ENCODE measurements around the gene OCEL1.

OCEL1 gene

GRCh38 chr19:17226002-17226933 lies at the start of gene OCEL1 (continued):
- peak; percentile 98 for TF ChIP-seq ZEB2 (tag by site-specific recombination; IDR thresholded peaks at IDR 0.05)
- peak; percentile 88 for TF ChIP-seq GLIS2 (tag by site-specific recombination; IDR thresholded peaks at IDR 0.05)
- TF ChIP-seq OVOL3 (tag by site-specific recombination; IDR thresholded peaks at IDR 0.05), result 0 out of 2 replicates have a peak, but pooled peaks have one; percentile 46
- TF ChIP-seq PRDM1 (tag by site-specific recombination; IDR thresholded peaks at IDR 0.05), result 0 out of 2 replicates have a peak, but pooled peaks have one; percentile 37
- no peak; the same call in 1 of the 2 replicates for TF ChIP-seq KLF16 (tag by site-specific recombination; IDR thresholded peaks at IDR 0.05)
- peak; percentile 78 for TF ChIP-seq SP2 (tag by site-specific recombination; IDR thresholded peaks at IDR 0.05)
- no peak for TF ChIP-seq ZNF626 (tag by site-specific recombination; IDR thresholded peaks at IDR 0.05)
- peak; percentile 70 for TF ChIP-seq PATZ1 (tag by site-specific recombination; IDR thresholded peaks at IDR 0.05)
- no peak for TF ChIP-seq ZNF132 (tag by site-specific recombination; IDR thresholded peaks at IDR 0.05; ENCODE audit: borderline replicate concordance)
- TF ChIP-seq ZNF335 (tag by site-specific recombination; conservative IDR thresholded peaks at IDR 0.05), result 0 out of 2 replicates have a peak, but pooled peaks have one; percentile 72
- TF ChIP-seq ZNF2 (tag by site-specific recombination; IDR thresholded peaks at IDR 0.05), result peak; percentile 30; the same call in 1 of the 2 replicates
- no peak for TF ChIP-seq ZNF138 (tag by site-specific recombination; IDR thresholded peaks at IDR 0.05; ENCODE audit: borderline replicate concordance)
- TF ChIP-seq KLF1 (tag by site-specific recombination; IDR thresholded peaks at IDR 0.05), result 0 out of 2 replicates have a peak, but pooled peaks have one; percentile 6
- peak; percentile 66 for TF ChIP-seq HIC1 (tag by site-specific recombination; IDR thresholded peaks at IDR 0.05)
- peak; percentile 68 for TF ChIP-seq ZXDB (tag by site-specific recombination; IDR thresholded peaks at IDR 0.05)
- no peak for TF ChIP-seq ZNF26 (tag by site-specific recombination; IDR thresholded peaks at IDR 0.05)
- TF ChIP-seq ZBTB21 (tag by site-specific recombination; IDR thresholded peaks at IDR 0.05), result peak; percentile 52; the same call in 1 of the 2 replicates
- TF ChIP-seq ZNF701 (tag by site-specific recombination; IDR thresholded peaks at IDR 0.05), result no peak
- peak; percentile 47 for TF ChIP-seq GLIS1 (tag by site-specific recombination; IDR thresholded peaks at IDR 0.05)
- peak; percentile 75 for TF ChIP-seq SP7 (tag by site-specific recombination; IDR thresholded peaks at IDR 0.05)
- TF ChIP-seq RBAK (tag by site-specific recombination; IDR thresholded peaks at IDR 0.05), result no peak
- TF ChIP-seq ZBTB17 (tag by site-specific recombination; IDR thresholded peaks at IDR 0.05), result peak; percentile 96
- TF ChIP-seq SCRT1 (tag by site-specific recombination; IDR thresholded peaks at IDR 0.05; ENCODE audit: borderline replicate concordance), result no peak
- no peak for TF ChIP-seq ZNF645 (tag by site-specific recombination; IDR thresholded peaks at IDR 0.05)
- peak; percentile 63 for TF ChIP-seq KLF9 (tag by site-specific recombination; IDR thresholded peaks at IDR 0.05; ENCODE audit: low read depth)
- no peak for TF ChIP-seq ZBTB49 (tag by site-specific recombination; IDR thresholded peaks at IDR 0.05; ENCODE audit: low read depth)
- peak; percentile 27; the same call in 1 of the 2 replicates for TF ChIP-seq ZSCAN30 (tag by site-specific recombination; IDR thresholded peaks at IDR 0.05)
- TF ChIP-seq ZNF169 (tag by site-specific recombination; IDR thresholded peaks at IDR 0.05), result no peak
- peak; percentile 60 for TF ChIP-seq FEZF1 (tag by site-specific recombination; IDR thresholded peaks at IDR 0.05)

Data from HEK293 (cell line).